Activated T-helper 2 cell treated with anti-CD3 and anti-CD28 coated beads, Interferon-gamma antibody, Interleukin-2, Interleukin-4, amounts not matched to agents 10 μg/mL and 5 μg/mL and 100 μg/mL, durations not matched to agents 14 hours and 24 hours and 36 hours (primary cell): ENCODE measurements around the gene SH2D1A. TPM values are rescaled to one million over a fixed set of nuclear protein-coding genes. Genes with fewer than 3 reads are reported as not detected.
"Not testable (repeated sequence)": the region's sequence is repeated elsewhere in the genome, so short reads cannot be mapped to it uniquely, and the experiment has no call there.

Source experiments
- DNase-seq: peaks from one replicate; pipeline ENCODE4 v3.0.0; 2021; ENCODE audit warnings: low spot score
- H3K27ac Mint-ChIP-seq: one replicate; pipeline ENCODE4 v1.8.0; 2021; ENCODE audit warnings: mixed read lengths
- H3K27me3 Mint-ChIP-seq: one replicate; pipeline ENCODE4 v1.8.0; 2021; ENCODE audit warnings: low read depth, mixed read lengths
- H3K36me3 Mint-ChIP-seq: one replicate; pipeline ENCODE4 v1.8.0; 2021; ENCODE audit warnings: low read depth, mixed read lengths
- H3K4me1 Mint-ChIP-seq: one replicate; pipeline ENCODE4 v1.8.0; 2021; ENCODE audit warnings: low read depth, mixed read lengths
- H3K4me3 Mint-ChIP-seq: one replicate; pipeline ENCODE4 v1.8.0; 2021; ENCODE audit warnings: low read depth, mild to moderate bottlenecking, moderate library complexity, mixed read lengths
- H3K9me3 Mint-ChIP-seq: one replicate; pipeline ENCODE4 v1.8.0; 2021; ENCODE audit warnings: mixed read lengths
- intact Hi-C: fragments of 100-400 bp; cut with micrococcal nuclease; formaldehyde crosslinking; loops from one replicate; pipeline ENCODE4 v1.15.1; 2023
- total RNA-seq: library from RNA; stranded (reverse); gene quantifications from 2 replicates; pipeline ENCODE4 v1.2.3, GENCODE V29; 2022

SH2D1A gene
- total RNA-seq, 1 donor from 2014 or later = 57.7 TPM

DNA sequence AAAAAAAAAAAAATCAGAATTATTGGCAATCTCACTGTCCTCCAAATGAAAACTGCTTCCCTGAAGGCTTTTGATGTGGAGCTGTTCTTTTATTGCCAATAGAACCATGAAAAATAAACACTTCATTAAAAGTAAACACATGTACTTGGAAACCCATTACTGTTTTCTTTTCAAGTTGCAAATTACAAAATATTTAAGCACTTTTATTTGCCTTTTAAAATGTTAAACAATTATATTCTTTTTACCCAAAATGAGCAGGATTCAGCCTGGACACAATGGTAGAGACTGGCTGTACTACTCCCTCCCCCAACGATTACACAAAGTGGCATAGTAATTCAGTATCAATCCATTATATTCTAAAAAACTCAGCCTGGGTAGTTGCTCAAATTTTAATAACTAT is 60.9 kb downstream of the SH2D1A start:
- H3K4me3 Mint-ChIP-seq = no peak overlapping the region
- H3K36me3 Mint-ChIP-seq = no peaks in the 10 kb centered on the region
- intact Hi-C loops = no loop called here

DNA sequence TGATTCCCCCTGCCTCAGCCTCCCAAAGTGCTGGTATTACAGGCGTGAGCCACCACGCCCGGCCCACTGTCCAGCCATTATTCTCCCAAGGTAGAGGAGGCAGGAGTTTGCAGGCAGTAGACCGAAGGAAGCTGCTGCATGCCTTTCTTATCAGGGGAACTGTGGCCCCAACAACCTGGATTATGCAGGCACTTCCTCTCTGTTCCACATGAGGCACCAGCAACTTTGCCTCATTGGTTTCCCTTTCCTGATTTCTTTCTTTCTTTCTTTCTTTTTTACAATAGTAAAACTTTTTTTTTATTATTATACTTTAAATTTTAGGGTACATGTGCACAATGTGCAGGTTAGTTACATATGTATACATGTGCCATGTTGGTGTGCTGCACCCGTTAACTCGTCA is 62.0 kb downstream of the SH2D1A start:
- H3K9me3 Mint-ChIP-seq, H3K27me3 Mint-ChIP-seq, H3K4me3 Mint-ChIP-seq, intact Hi-C loops, H3K27ac Mint-ChIP-seq, H3K36me3 Mint-ChIP-seq, DNase-seq: not testable (repeated sequence)
- peaks cover 19% of the 10 kb centered on the region for H3K4me1 Mint-ChIP-seq

More for the DNA sequence above, 60.9 kb downstream of the SH2D1A start:
- Mint-ChIP-seq H3K4me1 (peaks cover 12% of the 10 kb centered on the region), H3K9me3 (no peaks in the 10 kb centered on the region), H3K27me3 (no peaks in the 10 kb centered on the region), H3K27ac (no peak overlapping the region)
- no peak for DNase-seq

DNA sequence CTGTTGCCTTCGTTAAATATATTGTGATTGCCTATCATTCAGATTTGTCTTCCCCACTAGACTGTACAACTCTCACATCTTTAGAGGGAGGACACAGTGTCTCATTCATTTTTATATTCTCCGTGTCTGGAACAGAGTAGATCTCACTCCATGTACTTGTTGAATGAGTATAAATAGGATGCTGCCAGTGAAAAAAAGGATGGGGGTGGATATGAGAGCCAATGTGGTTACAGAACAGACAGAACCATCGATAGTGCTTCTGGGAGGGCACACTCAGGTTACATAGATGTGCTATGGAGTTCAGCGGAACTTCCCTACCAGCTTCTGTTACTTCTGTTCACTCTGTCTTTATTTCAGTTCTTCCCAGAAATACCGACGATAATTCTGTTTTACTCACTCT is 66.9 kb downstream of the SH2D1A start:
- Mint-ChIP-seq H3K9me3 (no peaks in the 10 kb centered on the region), H3K4me3 (no peak overlapping the region), H3K27ac (no peak overlapping the region), H3K27me3 (no peaks in the 10 kb centered on the region), H3K36me3 (no peaks in the 10 kb centered on the region), H3K4me1 (peaks cover 8% of the 10 kb centered on the region)
- no peak for DNase-seq
- intact Hi-C loops = no loop called here

DNA sequence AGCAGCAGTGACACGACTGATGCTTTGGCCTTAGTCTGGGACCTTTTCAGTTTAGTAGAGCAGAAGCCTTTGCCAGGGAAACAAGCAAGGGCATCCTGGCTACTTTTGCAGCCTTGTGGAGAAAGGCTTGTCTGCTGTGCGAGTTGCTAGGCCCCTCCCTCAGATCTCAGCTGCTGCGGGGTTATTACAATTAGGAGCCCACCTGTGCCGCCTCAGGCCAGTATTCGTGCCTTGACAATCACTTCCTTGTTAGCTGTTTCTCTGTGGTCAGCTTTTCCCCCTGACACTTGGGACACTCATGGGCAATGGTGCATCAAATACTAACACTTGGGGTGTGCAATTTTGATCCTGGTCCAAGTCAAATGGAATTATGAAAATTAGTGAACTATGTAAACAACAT is 67.9 kb downstream of the SH2D1A start:
- no peaks in the 10 kb centered on the region for H3K36me3 Mint-ChIP-seq
- no peak overlapping the region for H3K27ac Mint-ChIP-seq
- H3K4me3 Mint-ChIP-seq = no peak overlapping the region
- peaks cover 8% of the 10 kb centered on the region for H3K4me1 Mint-ChIP-seq
- DNase-seq = no peak
- intact Hi-C loops = no loop called here
- H3K27me3 Mint-ChIP-seq = no peaks in the 10 kb centered on the region
- H3K9me3 Mint-ChIP-seq = no peaks in the 10 kb centered on the region

- H3K36me3 Mint-ChIP-seq = no peaks in the 10 kb centered on the region
- no peaks in the 10 kb centered on the region for H3K9me3 Mint-ChIP-seq
- H3K4me3 Mint-ChIP-seq = no peak overlapping the region
- no peaks in the 10 kb centered on the region for H3K27me3 Mint-ChIP-seq
- intact Hi-C loops = no loop called here
- peaks cover 8% of the 10 kb centered on the region for H3K4me1 Mint-ChIP-seq
- no peak for DNase-seq
- no peak overlapping the region for H3K27ac Mint-ChIP-seq
Observed at GRCh38 chrX:124415115-124415800, 68.9 kb downstream of the SH2D1A start.

DNA sequence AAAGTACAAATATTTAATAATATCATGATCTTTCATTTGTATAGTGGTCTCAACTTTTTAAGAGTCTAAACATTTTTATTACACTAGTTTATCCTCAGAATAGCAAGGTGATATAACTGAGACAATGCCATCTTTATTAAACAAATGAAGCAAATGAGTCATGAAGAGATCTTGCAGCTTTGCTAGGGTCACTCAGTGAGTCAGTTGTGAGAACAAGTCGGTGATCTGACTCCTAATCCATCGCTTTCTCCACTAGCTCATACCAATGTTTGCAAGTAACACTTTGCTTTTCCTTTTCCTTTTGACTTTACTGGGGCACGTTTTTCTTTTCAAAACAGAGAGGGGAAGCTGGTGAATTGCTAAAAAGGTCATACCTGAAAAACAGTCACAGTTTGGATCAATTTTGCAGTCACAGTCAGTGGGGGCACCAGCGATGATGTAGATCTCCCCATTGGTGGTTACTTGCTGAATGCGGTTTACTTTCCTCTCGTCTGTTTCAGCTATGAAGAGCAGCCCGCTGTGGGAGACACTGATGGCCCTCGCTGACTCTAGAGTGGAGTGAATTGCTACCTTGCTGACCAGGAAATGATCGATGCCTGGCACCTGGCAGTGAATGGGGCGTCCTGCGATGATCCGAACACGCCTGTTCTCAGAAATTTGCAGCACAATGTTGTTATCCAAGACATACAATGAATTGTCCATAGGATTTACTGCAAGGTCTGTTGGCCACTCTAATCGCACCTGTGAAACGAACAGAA is 75.7 kb downstream of the SH2D1A start:
- H3K4me1 Mint-ChIP-seq = no peaks in the 10 kb centered on the region
- no peak overlapping the region for H3K4me3 Mint-ChIP-seq
- no peaks in the 10 kb centered on the region for H3K9me3 Mint-ChIP-seq
- intact Hi-C loops = no loop called here
- DNase-seq = no peak
- H3K36me3 Mint-ChIP-seq = no peaks in the 10 kb centered on the region
- H3K27me3 Mint-ChIP-seq = no peaks in the 10 kb centered on the region
- no peak overlapping the region for H3K27ac Mint-ChIP-seq

Other genes with a start within 250 kb of the SH2D1A start
- 0.05 and 0.11 TPM in 2 replicates for gene TEX13D, start 13.9 kb upstream of the SH2D1A start, total RNA-seq